Neural cell (in vitro differentiated cells): Measurements from ENCODE around the gene MAP3K14. TPM values are rescaled to one million over a fixed set of nuclear protein-coding genes. Genes with fewer than 3 reads are reported as not detected.

Experiments used
- H2AFZ ChIP-seq: fragments of 200-600, 300-800 bp; sonication (generic), shearing (Covaris generic); 2 replicates; pipeline ENCODE4 v1.6.0; 2014; ENCODE audit warnings: low read depth, mild to moderate bottlenecking, antibody characterized with exemption, low read length, moderate library complexity
- H3F3A ChIP-seq: fragments of 200-600 bp; shearing (Covaris generic); 2 replicates; pipeline ENCODE4 v1.6.1; 2016; ENCODE audit warnings: mild to moderate bottlenecking, moderate library complexity, mixed read lengths, antibody characterized with exemption, low read length; ENCODE audit not compliant: insufficient read depth, poor library complexity, severe bottlenecking
- H3K27ac ChIP-seq: fragments of 200-600, 300-800 bp; sonication (generic), shearing (Covaris generic); 2 replicates; pipeline ENCODE4 v1.5.1; 2014; ENCODE audit warnings: mild to moderate bottlenecking, low read length, moderate library complexity
- H3K27me3 ChIP-seq: fragments of 300-800, 200-600 bp; sonication (generic), shearing (Covaris generic); 2 replicates; pipeline ENCODE4 v1.6.0; 2014; ENCODE audit warnings: mild to moderate bottlenecking, low read depth, low read length, moderate library complexity; ENCODE audit not compliant: insufficient read depth
- H3K36me3 ChIP-seq: fragments of 300-800, 200-600 bp; sonication (generic), shearing (Covaris generic); 2 replicates; pipeline ENCODE4 v1.5.1; 2014; ENCODE audit warnings: mild to moderate bottlenecking, antibody characterized with exemption, low read length, moderate library complexity; ENCODE audit not compliant: insufficient read depth
- H3K4me2 ChIP-seq: fragments of 300-800, 200-600 bp; sonication (generic), shearing (Covaris generic); 2 replicates; pipeline ENCODE4 v1.6.0; 2014; ENCODE audit warnings: mild to moderate bottlenecking, low read length
- H3K4me3 ChIP-seq: fragments of 300-800, 200-600 bp; sonication (generic), shearing (Covaris generic); 2 replicates; pipeline ENCODE4 v1.5.1; 2014; ENCODE audit warnings: mild to moderate bottlenecking, low read length, moderate library complexity
- H3K79me2 ChIP-seq: fragments of 200-600 bp; shearing (Covaris generic); replicated peaks from 2 replicates; pipeline ENCODE4 v1.6.0; 2014; ENCODE audit warnings: mild to moderate bottlenecking, low read length, moderate library complexity; ENCODE audit not compliant: insufficient read depth
- H3K9ac ChIP-seq: fragments of 300-800, 200-600 bp; sonication (generic), shearing (Covaris generic); 2 replicates; pipeline ENCODE4 v1.6.1; 2016; ENCODE audit warnings: mild to moderate bottlenecking, low read length, mixed read lengths
- H3K9me2 ChIP-seq: fragments of 200-600 bp; shearing (Covaris generic); 2 replicates; pipeline ENCODE4 v1.6.1; 2016; ENCODE audit warnings: mild to moderate bottlenecking, low read length, mixed read lengths; ENCODE audit not compliant: insufficient read depth
- H3K9me3 ChIP-seq: fragments of 200-600, 300-800 bp; sonication (generic), shearing (Covaris generic); 2 replicates; pipeline ENCODE4 v1.6.1; 2016; ENCODE audit warnings: mild to moderate bottlenecking, mixed run types, low read length, moderate library complexity, mixed read lengths
- H4K20me1 ChIP-seq: fragments of 200-600 bp; shearing (Covaris generic); 2 replicates; pipeline ENCODE4 v1.6.1; 2016; ENCODE audit warnings: mild to moderate bottlenecking, mixed run types; ENCODE audit not compliant: insufficient read depth
- CTCF ChIP-seq: fragments of 450-650 bp; IDR thresholded peaks from 2 replicates; pipeline ENCODE4 v1.5.1; 2014; ENCODE audit warnings: antibody characterized with exemption, mild to moderate bottlenecking, moderate library complexity; ENCODE audit not compliant: poor library complexity, severe bottlenecking
- EP300 ChIP-seq: fragments of 450-650 bp; conservative IDR thresholded peaks from 2 replicates; pipeline ENCODE4 v1.6.1; 2014; ENCODE audit warnings: antibody characterized with exemption, mild to moderate bottlenecking, moderate library complexity; ENCODE audit not compliant: poor library complexity, severe bottlenecking
- EZH2 ChIP-seq: fragments of 200-600, 300-800 bp; shearing (Covaris generic), sonication (generic); IDR thresholded peaks from 2 replicates; pipeline ENCODE4 v1.6.1; 2014; ENCODE audit warnings: antibody characterized with exemption, low read length, borderline replicate concordance, mild to moderate bottlenecking; ENCODE audit not compliant: insufficient read depth, poor library complexity, severe bottlenecking
- MXI1 ChIP-seq: fragments of 450-650 bp; conservative IDR thresholded peaks from 2 replicates; pipeline ENCODE4 v1.6.1; 2014; ENCODE audit warnings: antibody characterized with exemption, mild to moderate bottlenecking; ENCODE audit not compliant: poor library complexity, severe bottlenecking
- POLR2AphosphoS5 ChIP-seq: IDR thresholded peaks from 2 replicates; pipeline ENCODE4 v1.6.1; 2012
- RAD21 ChIP-seq: fragments of 450-650 bp; conservative IDR thresholded peaks from 2 replicates; pipeline ENCODE4 v1.6.1; 2014; ENCODE audit warnings: antibody characterized with exemption, mild to moderate bottlenecking, moderate library complexity
- REST ChIP-seq: IDR thresholded peaks from 2 replicates; pipeline ENCODE4 v1.6.1; 2012; ENCODE audit warnings: borderline replicate concordance
- SMC3 ChIP-seq: fragments of 450-650 bp; conservative IDR thresholded peaks from 2 replicates; pipeline ENCODE4 v1.6.1; 2014; ENCODE audit warnings: antibody characterized with exemption, mild to moderate bottlenecking, moderate library complexity; ENCODE audit not compliant: poor library complexity
- TAF1 ChIP-seq: IDR thresholded peaks from 2 replicates; pipeline ENCODE4 v1.6.1; 2012; ENCODE audit warnings: low read depth
- polyA plus RNA-seq: library from polyadenylated mRNA; depleted of rRNA; stranded (reverse); fragments of >200 nt; gene quantifications from 2 replicates; pipeline ENCODE4 v1.2.3, GENCODE V29; 2014

The MAP3K14 gene
- polyA plus RNA-seq, 1 donor from 2014 or later, result 6.7 TPM

DNA sequence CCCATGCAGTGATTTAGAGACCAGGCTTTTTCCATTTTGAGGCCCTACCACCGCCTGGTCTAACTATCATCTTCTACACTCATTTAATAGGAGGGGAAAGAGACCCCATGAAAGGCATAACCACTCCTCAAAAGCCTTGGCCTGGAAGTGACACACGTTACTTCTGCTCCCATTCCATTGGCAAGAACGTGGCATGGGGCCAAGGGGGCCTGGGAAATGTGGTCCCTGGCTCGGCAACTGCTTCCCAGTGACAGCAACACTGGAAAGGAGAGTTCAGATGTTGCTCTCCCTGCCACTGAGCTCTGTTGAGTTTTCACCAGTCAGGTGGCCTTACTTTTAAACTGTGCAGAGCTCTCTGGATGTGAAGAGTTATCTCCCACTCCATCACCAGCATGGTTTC lies 45.2 kb upstream of the MAP3K14 start:
- Histone ChIP-seq H4K20me1 (no peaks in the 10 kb centered on the region), H3F3A (no peaks in the 10 kb centered on the region), H3K79me2 (no peaks in the 10 kb centered on the region), H3K36me3 (no peaks in the 10 kb centered on the region), H2AFZ (no peak overlapping the region), H3K27me3 (no peaks in the 10 kb centered on the region), H3K4me3 (no peak overlapping the region), H3K9me2 (no peaks in the 10 kb centered on the region), H3K27ac (no peak overlapping the region), H3K9me3 (no peaks in the 10 kb centered on the region), H3K4me2 (no peak overlapping the region), H3K9ac (no peak overlapping the region)
- TF ChIP-seq POLR2AphosphoS5, result no peak
- no peak for TF ChIP-seq REST
- no peak for TF ChIP-seq EP300
- no peak for TF ChIP-seq CTCF
- no peak for TF ChIP-seq MXI1
- no peak for TF ChIP-seq RAD21
- TF ChIP-seq SMC3, result no peak
- no peak for TF ChIP-seq TAF1
- TF ChIP-seq EZH2, result no peak

DNA sequence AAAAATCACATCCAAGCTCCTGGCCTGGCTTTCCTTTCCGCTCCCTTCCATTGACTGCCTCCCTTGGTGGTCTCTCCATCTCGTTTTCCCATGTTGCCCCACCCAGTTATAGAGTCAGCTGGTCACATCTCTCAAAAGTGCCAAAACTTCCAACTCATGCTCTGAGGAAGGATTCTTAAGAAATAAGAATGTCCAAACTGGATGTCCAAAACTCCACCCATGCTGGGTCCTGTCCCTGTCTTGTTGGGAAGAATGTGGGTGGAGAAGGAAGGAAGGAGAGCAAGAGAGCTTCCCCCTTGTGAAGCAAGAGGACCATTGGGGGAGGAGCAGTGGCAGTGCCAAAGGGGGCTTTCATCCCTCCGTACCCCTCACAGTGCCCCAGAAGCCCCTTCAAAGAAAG lies 44.6 kb upstream of the MAP3K14 start:
- Histone ChIP-seq H3F3A (no peaks in the 10 kb centered on the region), H3K36me3 (no peaks in the 10 kb centered on the region), H3K9me3 (no peaks in the 10 kb centered on the region), H3K27me3 (no peaks in the 10 kb centered on the region), H3K9me2 (no peaks in the 10 kb centered on the region), H3K27ac (no peak overlapping the region), H3K79me2 (no peaks in the 10 kb centered on the region), H4K20me1 (no peaks in the 10 kb centered on the region), H3K4me3 (no peak overlapping the region), H2AFZ (no peak overlapping the region), H3K9ac (no peak overlapping the region), H3K4me2 (no peak overlapping the region)
- TF ChIP-seq EZH2, result no peak

DNA sequence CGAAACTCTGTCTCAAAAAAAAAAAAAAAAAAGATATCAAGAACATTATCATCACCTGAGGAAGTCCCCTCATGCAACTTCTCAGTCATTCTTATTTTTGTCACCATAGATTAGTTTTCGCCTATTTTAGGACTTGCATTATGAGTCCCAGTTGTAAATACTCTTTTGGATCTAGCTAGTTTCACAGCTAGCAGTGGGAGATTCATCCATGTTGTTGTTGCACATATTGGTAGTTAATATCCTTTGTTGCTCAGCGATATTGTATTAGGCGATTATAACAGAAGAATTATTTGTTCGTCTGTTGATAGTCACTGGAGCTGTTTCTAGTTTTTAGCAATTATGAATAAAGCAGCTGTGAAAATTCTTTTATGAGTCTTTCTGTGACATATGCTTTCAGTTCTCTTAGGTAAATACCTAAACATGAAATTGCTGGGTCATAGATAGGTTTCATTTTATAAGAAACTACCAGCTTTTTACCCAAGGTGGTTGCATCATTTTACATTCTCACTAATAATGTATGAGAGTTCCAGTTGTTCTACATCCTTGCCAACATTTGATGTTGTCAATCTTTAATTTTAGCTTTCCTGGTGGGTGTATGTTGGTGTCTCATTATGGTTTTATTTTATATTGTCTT lies 40.7 kb upstream of the MAP3K14 start:
- no peak overlapping the region for H3K4me3 ChIP-seq
- no peaks in the 10 kb centered on the region for H3K36me3 ChIP-seq
- TF ChIP-seq RAD21 (no peak), POLR2AphosphoS5 (no peak)
- no peaks in the 10 kb centered on the region for H3K9me2 ChIP-seq
- no peak overlapping the region for H3K9ac ChIP-seq
- no peak overlapping the region for H3K4me2 ChIP-seq
- H3F3A ChIP-seq, result no peaks in the 10 kb centered on the region
- no peaks in the 10 kb centered on the region for H3K79me2 ChIP-seq
- H4K20me1 ChIP-seq, result no peaks in the 10 kb centered on the region
- H3K9me3 ChIP-seq, result no peaks in the 10 kb centered on the region
- no peak overlapping the region for H2AFZ ChIP-seq
- no peaks in the 10 kb centered on the region for H3K27me3 ChIP-seq
- no peak overlapping the region for H3K27ac ChIP-seq
